ENCODE results near the gene DGKK. TPM values are rescaled to one million over a fixed set of nuclear protein-coding genes. Genes with fewer than 3 reads are reported as not detected.

The DGKK gene, protein sequence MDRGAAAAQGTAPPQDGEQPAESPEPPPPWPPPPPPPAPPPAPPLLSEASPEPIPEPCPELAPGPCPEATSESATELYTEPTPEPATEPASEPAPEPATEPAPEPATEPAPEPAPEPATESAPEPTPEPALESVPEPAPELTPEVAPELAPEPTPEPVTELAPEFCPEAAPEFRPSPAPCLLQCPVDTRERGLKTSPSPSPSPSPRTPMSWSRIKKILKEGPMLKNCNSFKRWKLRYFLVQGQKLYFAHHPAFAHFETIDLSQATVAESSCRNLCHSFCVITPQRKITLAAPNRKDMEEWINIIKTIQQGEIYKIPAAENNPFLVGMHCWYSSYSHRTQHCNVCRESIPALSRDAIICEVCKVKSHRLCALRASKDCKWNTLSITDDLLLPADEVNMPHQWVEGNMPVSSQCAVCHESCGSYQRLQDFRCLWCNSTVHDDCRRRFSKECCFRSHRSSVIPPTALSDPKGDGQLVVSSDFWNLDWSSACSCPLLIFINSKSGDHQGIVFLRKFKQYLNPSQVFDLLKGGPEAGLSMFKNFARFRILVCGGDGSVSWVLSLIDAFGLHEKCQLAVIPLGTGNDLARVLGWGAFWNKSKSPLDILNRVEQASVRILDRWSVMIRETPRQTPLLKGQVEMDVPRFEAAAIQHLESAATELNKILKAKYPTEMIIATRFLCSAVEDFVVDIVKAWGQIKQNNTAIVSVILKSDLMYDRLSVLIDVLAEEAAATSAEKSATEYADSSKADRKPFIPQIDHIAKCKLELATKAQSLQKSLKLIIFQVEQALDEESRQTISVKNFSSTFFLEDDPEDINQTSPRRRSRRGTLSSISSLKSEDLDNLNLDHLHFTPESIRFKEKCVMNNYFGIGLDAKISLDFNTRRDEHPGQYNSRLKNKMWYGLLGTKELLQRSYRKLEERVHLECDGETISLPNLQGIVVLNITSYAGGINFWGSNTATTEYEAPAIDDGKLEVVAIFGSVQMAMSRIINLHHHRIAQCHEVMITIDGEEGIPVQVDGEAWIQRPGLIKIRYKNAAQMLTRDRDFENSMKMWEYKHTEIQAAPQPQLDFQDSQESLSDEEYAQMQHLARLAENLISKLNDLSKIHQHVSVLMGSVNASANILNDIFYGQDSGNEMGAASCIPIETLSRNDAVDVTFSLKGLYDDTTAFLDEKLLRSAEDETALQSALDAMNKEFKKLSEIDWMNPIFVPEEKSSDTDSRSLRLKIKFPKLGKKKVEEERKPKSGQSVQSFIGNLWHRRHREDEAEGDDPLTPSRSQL
- under 1 TPM in 1 of 2 donors, not detected in 1; 0.03 TPM for total RNA-seq
- under 1 TPM; 0.01 to 0.02 TPM for polyA plus RNA-seq
- long read RNA-seq, donor 1 = 0 reads
- long read RNA-seq, donor 2 = 0 reads
- long read RNA-seq, donor 3 = 0 reads
- long read RNA-seq, donor 4 = 0 reads
- long read RNA-seq, donor 5 = 0 reads

DNA sequence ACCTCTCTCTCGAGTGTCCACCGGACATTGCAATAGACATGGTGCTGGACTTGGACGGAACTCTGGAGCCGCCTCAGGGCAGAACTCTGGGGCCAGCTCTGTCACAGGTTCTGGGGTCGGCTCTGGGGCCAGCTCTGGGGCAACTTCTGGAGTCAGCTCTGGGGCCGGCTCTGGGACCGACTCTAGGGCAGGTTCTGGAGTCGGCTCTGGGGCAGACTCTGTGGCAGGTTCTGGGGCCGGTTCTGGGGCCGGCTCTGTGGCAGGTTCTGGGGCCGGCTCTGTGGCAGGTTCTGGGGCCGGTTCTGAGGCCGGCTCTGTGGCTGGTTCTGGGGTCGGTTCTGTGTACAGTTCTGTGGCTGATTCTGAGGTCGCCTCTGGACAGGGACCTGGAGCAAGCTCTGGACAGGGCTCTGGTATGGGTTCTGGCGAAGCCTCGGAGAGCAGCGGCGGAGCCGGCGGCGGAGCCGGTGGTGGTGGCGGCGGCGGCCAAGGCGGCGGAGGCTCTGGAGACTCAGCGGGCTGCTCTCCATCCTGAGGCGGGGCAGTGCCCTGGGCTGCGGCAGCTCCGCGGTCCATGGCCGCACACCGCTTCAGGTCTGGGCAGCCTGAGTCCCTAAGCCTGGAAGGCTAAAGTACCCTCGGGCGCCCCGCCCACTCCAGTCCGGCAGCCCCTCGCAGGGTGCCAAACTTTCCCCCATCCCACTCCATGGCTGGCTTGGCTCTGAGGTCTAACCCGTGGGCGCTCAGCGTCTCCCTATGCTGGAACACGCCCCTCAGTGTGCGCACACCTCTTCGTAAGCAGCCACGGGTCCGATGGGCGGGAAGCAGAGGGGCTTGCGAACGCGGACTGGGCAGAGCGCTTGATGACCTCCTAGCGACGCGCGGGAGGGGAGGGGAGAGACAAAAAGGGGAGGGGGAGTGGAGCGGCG lies at the start of gene DGKK:
TSS of gene DGKK (minus strand) at position 723 of the 929 bp plus-strand sequence. CDS start at position 576, 147 bp downstream.
- Histone ChIP-seq H3K27ac (ENCODE audit: low read depth in 1 of 2, low read length in 1 of 2) (no peak within 1 kb of the TSS), H3K36me3 (ENCODE audit: control insufficient read depth in 4 of 4, insufficient read depth in 4 of 4, low read length in 4 of 4) (no peaks in the 10 kb centered on the region), H3K9ac (ENCODE audit: insufficient read depth in 1 of 2, low read length in 2 of 2) (no peak within 1 kb of the TSS), H3K4me1 (ENCODE audit: control insufficient read depth in 5 of 5, insufficient read depth in 5 of 5, low read length in 5 of 5) (peaks cover 0 to 7% (median 0%) of the 10 kb centered on the region in 5 donors), H3K4me3 (no peak within 1 kb of the TSS), H3K27me3 (ENCODE audit: control insufficient read depth in 3 of 3, insufficient read depth in 3 of 3, low read length in 2 of 3) (peaks cover 8 to 77% (median 76%) of the 10 kb centered on the region in 3 donors), H3K9me3 (ENCODE audit: control insufficient read depth in 4 of 4, insufficient read depth in 3 of 4, low read length in 3 of 4) (peaks cover 0 to 9% (median 0%) of the 10 kb centered on the region in 4 donors)
- TF ChIP-seq, protein P1, sequence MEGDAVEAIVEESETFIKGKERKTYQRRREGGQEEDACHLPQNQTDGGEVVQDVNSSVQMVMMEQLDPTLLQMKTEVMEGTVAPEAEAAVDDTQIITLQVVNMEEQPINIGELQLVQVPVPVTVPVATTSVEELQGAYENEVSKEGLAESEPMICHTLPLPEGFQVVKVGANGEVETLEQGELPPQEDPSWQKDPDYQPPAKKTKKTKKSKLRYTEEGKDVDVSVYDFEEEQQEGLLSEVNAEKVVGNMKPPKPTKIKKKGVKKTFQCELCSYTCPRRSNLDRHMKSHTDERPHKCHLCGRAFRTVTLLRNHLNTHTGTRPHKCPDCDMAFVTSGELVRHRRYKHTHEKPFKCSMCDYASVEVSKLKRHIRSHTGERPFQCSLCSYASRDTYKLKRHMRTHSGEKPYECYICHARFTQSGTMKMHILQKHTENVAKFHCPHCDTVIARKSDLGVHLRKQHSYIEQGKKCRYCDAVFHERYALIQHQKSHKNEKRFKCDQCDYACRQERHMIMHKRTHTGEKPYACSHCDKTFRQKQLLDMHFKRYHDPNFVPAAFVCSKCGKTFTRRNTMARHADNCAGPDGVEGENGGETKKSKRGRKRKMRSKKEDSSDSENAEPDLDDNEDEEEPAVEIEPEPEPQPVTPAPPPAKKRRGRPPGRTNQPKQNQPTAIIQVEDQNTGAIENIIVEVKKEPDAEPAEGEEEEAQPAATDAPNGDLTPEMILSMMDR (IDR thresholded peaks at IDR 0.05; ENCODE audit: control extremely low read depth, extremely low read depth) = no peak
- DNase-seq = peak; percentile 46 to 60 (median 53)
- 2 to 33% methylated on average over 21 to 59 of the region's 59 CpGs for WGBS, 2 donors
- no peak for ATAC-seq (ENCODE audit: insufficient read depth, low FRiP score)

DNA sequence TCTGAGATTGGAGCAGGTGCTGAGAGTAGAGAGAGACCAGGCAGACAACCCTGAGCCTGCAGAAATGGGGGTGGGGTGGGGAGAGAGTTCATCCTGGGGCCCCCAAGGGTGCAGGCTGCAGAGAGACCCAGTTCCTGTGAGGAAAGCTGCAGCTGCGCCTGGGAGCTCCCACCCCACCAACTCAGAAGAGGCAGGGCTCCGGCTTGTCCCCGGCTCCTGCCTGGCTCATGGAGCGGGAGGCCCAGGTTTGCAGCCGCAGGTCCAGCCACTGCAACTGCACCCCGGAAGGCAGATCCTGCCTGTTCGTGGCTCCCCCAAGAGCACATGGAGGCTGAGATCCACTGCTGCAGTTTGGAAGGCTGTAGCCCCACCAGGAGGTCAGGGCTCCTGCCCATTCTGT lies 44.2 kb upstream of the DGKK start:
- no peak for ATAC-seq (ENCODE audit: insufficient read depth, low FRiP score)
- 84 to 90% methylated on average over 4 to 7 of the region's 7 CpGs for WGBS, 2 donors

More for the DNA sequence above, 44.2 kb upstream of the DGKK start:
- Histone ChIP-seq H3K27ac (ENCODE audit: low read depth in 1 of 2, low read length in 1 of 2) (no peak overlapping the region), H3K9me3 (ENCODE audit: control insufficient read depth in 4 of 4, insufficient read depth in 3 of 4, low read length in 3 of 4) (peaks cover 0 to 11% (median 0%) of the 10 kb centered on the region in 4 donors), H3K36me3 (ENCODE audit: control insufficient read depth in 4 of 4, insufficient read depth in 4 of 4, low read length in 4 of 4) (no peaks in the 10 kb centered on the region), H3K4me3 (no peak overlapping the region), H3K27me3 (ENCODE audit: control insufficient read depth in 3 of 3, insufficient read depth in 3 of 3, low read length in 2 of 3) (peaks cover 0 to 3% (median 0%) of the 10 kb centered on the region in 3 donors), H3K9ac (ENCODE audit: insufficient read depth in 1 of 2, low read length in 2 of 2) (no peak overlapping the region), H3K4me1 (ENCODE audit: control insufficient read depth in 5 of 5, insufficient read depth in 5 of 5, low read length in 5 of 5) (no peaks in the 10 kb centered on the region)
- TF ChIP-seq, protein P1 (IDR thresholded peaks at IDR 0.05; ENCODE audit: control extremely low read depth, extremely low read depth) = no peak
- no peak for DNase-seq
